ENCODE results near the gene CLEC20A.
A peak's percentile ranks its signal among the peaks of the same experiment; 100 is the strongest.

CLEC20A gene

GRCh38 chr1:178477373-178477772, 19.4 kb downstream of the CLEC20A start:
- no peak overlapping the region for H3K27ac ChIP-seq (ENCODE audit: low read depth, low read length)
- no peak overlapping the region for H3K4me2 ChIP-seq (ENCODE audit: low read length)
- no peaks in the 10 kb centered on the region for H3K79me2 ChIP-seq (ENCODE audit: control insufficient read depth, insufficient read depth, low read length)
- H3K9ac ChIP-seq (ENCODE audit: low read length) = no peak overlapping the region
- H2AK5ac ChIP-seq (ENCODE audit: low read length) = no peak overlapping the region
- H3K56ac ChIP-seq (ENCODE audit: low read length) = no peak overlapping the region
- no peak overlapping the region for H4K8ac ChIP-seq (ENCODE audit: low read depth, low read length)
- H3K23ac ChIP-seq (ENCODE audit: low read length) = no peak overlapping the region
- no peak overlapping the region for H4K5ac ChIP-seq (ENCODE audit: low read length)
- WGBS (ENCODE audit: extremely low coverage, insufficient coverage, low lambda C conversion rate) = no CpG with 5 or more reads among the region's 4 CpGs
- no peak overlapping the region for H3K4me3 ChIP-seq (ENCODE audit: low read length)
- H2BK15ac ChIP-seq (replicated peaks; ENCODE audit: low read depth) = no peak overlapping the region
- no peaks in the 10 kb centered on the region for H3K79me1 ChIP-seq (ENCODE audit: low read length)
- H3K4me1 ChIP-seq (ENCODE audit: control insufficient read depth, low read depth, low read length) = peaks cover 4% of the 10 kb centered on the region
- no peak overlapping the region for H3K4ac ChIP-seq (ENCODE audit: low read depth, low read length)
- H3K27me3 ChIP-seq (ENCODE audit: insufficient read depth, low read length, poor library complexity) = no peaks in the 10 kb centered on the region
- no peak overlapping the region for H2BK120ac ChIP-seq (ENCODE audit: low read depth, low read length)
- no peak overlapping the region for H3K18ac ChIP-seq (ENCODE audit: low read length)
- no peak overlapping the region for H2BK5ac ChIP-seq (ENCODE audit: low read length)
- DNase-seq = no peak
- H3K36me3 ChIP-seq (ENCODE audit: control insufficient read depth, insufficient read depth, low read length) = no peaks in the 10 kb centered on the region

GRCh38 chr1:178472531-178472930, 24.2 kb downstream of the CLEC20A start:
- H3K36me3 ChIP-seq (ENCODE audit: control insufficient read depth, insufficient read depth, low read length) = no peaks in the 10 kb centered on the region
- no peak for DNase-seq
- no peak overlapping the region for H3K4ac ChIP-seq (ENCODE audit: low read depth, low read length)
- H3K4me1 ChIP-seq (ENCODE audit: control insufficient read depth, low read depth, low read length) = peaks cover 4% of the 10 kb centered on the region
- H3K23ac ChIP-seq (ENCODE audit: low read length) = no peak overlapping the region
- no peak overlapping the region for H2AK5ac ChIP-seq (ENCODE audit: low read length)
- no peaks in the 10 kb centered on the region for H3K79me2 ChIP-seq (ENCODE audit: control insufficient read depth, insufficient read depth, low read length)
- H3K18ac ChIP-seq (ENCODE audit: low read length) = no peak overlapping the region
- H3K56ac ChIP-seq (ENCODE audit: low read length) = no peak overlapping the region
- H3K4me2 ChIP-seq (ENCODE audit: low read length) = no peak overlapping the region
- no peak overlapping the region for H2BK5ac ChIP-seq (ENCODE audit: low read length)
- no peak overlapping the region for H3K4me3 ChIP-seq (ENCODE audit: low read length)
- H2BK15ac ChIP-seq (replicated peaks; ENCODE audit: low read depth) = no peak overlapping the region
- H3K9ac ChIP-seq (ENCODE audit: low read length) = no peak overlapping the region
- no peaks in the 10 kb centered on the region for H3K79me1 ChIP-seq (ENCODE audit: low read length)
- H4K8ac ChIP-seq (ENCODE audit: low read depth, low read length) = no peak overlapping the region
- H2BK120ac ChIP-seq (ENCODE audit: low read depth, low read length) = no peak overlapping the region
- H4K5ac ChIP-seq (ENCODE audit: low read length) = no peak overlapping the region
- no peaks in the 10 kb centered on the region for H3K27me3 ChIP-seq (ENCODE audit: insufficient read depth, low read length, poor library complexity)
- no peak overlapping the region for H3K27ac ChIP-seq (ENCODE audit: low read depth, low read length)

- Histone ChIP-seq H4K5ac (ENCODE audit: low read length) (no peak overlapping the region), H3K56ac (ENCODE audit: low read length) (no peak overlapping the region), H2BK120ac (ENCODE audit: low read depth, low read length) (no peak overlapping the region), H2AK5ac (ENCODE audit: low read length) (no peak overlapping the region), H3K79me1 (ENCODE audit: low read length) (no peaks in the 10 kb centered on the region), H4K8ac (ENCODE audit: low read depth, low read length) (no peak overlapping the region), H3K27ac (ENCODE audit: low read depth, low read length) (no peak overlapping the region), H3K4me3 (ENCODE audit: low read length) (no peak overlapping the region), H3K36me3 (ENCODE audit: control insufficient read depth, insufficient read depth, low read length) (no peaks in the 10 kb centered on the region), H2BK5ac (ENCODE audit: low read length) (no peak overlapping the region), H3K4me2 (ENCODE audit: low read length) (no peak overlapping the region), H3K4me1 (ENCODE audit: control insufficient read depth, low read depth, low read length) (no peaks in the 10 kb centered on the region), H2BK15ac (replicated peaks; ENCODE audit: low read depth) (no peak overlapping the region), H3K4ac (ENCODE audit: low read depth, low read length) (no peak overlapping the region), H3K18ac (ENCODE audit: low read length) (no peak overlapping the region), H3K27me3 (ENCODE audit: insufficient read depth, low read length, poor library complexity) (no peaks in the 10 kb centered on the region), H3K9ac (ENCODE audit: low read length) (no peak overlapping the region), H3K23ac (ENCODE audit: low read length) (no peak overlapping the region), H3K79me2 (ENCODE audit: control insufficient read depth, insufficient read depth, low read length) (no peaks in the 10 kb centered on the region)
- peak; percentile 56 for DNase-seq
- WGBS (ENCODE audit: extremely low coverage, insufficient coverage, low lambda C conversion rate) = no CpG with 5 or more reads among the region's 5 CpGs
Observed at GRCh38 chr1:178470411-178470960, 26.3 kb downstream of the CLEC20A start.

GRCh38 chr1:178467837-178468236, 28.9 kb downstream of the CLEC20A start:
- H3K23ac ChIP-seq (ENCODE audit: low read length) = no peak overlapping the region
- no peaks in the 10 kb centered on the region for H3K36me3 ChIP-seq (ENCODE audit: control insufficient read depth, insufficient read depth, low read length)
- H3K56ac ChIP-seq (ENCODE audit: low read length) = no peak overlapping the region
- no peak overlapping the region for H2AK5ac ChIP-seq (ENCODE audit: low read length)
- H2BK15ac ChIP-seq (replicated peaks; ENCODE audit: low read depth) = no peak overlapping the region
- H3K18ac ChIP-seq (ENCODE audit: low read length) = no peak overlapping the region
- H3K9ac ChIP-seq (ENCODE audit: low read length) = no peak overlapping the region
- no peaks in the 10 kb centered on the region for H3K79me1 ChIP-seq (ENCODE audit: low read length)
- no peak overlapping the region for H2BK5ac ChIP-seq (ENCODE audit: low read length)
- H3K4ac ChIP-seq (ENCODE audit: low read depth, low read length) = no peak overlapping the region
- no peak overlapping the region for H4K5ac ChIP-seq (ENCODE audit: low read length)
- H2BK120ac ChIP-seq (ENCODE audit: low read depth, low read length) = no peak overlapping the region
- no peaks in the 10 kb centered on the region for H3K27me3 ChIP-seq (ENCODE audit: insufficient read depth, low read length, poor library complexity)
- H3K4me2 ChIP-seq (ENCODE audit: low read length) = no peak overlapping the region
- DNase-seq = no peak
- H3K79me2 ChIP-seq (ENCODE audit: control insufficient read depth, insufficient read depth, low read length) = no peaks in the 10 kb centered on the region
- no peak overlapping the region for H3K27ac ChIP-seq (ENCODE audit: low read depth, low read length)
- H4K8ac ChIP-seq (ENCODE audit: low read depth, low read length) = no peak overlapping the region
- H3K4me3 ChIP-seq (ENCODE audit: low read length) = no peak overlapping the region
- no peaks in the 10 kb centered on the region for H3K4me1 ChIP-seq (ENCODE audit: control insufficient read depth, low read depth, low read length)

GRCh38 chr1:178465011-178465410, 31.8 kb downstream of the CLEC20A start:
- Histone ChIP-seq H3K27me3 (ENCODE audit: insufficient read depth, low read length, poor library complexity) (no peaks in the 10 kb centered on the region), H3K4me1 (ENCODE audit: control insufficient read depth, low read depth, low read length) (no peaks in the 10 kb centered on the region), H3K36me3 (ENCODE audit: control insufficient read depth, insufficient read depth, low read length) (no peaks in the 10 kb centered on the region), H2AK5ac (ENCODE audit: low read length) (no peak overlapping the region), H3K9ac (ENCODE audit: low read length) (no peak overlapping the region), H3K79me1 (ENCODE audit: low read length) (no peaks in the 10 kb centered on the region), H3K79me2 (ENCODE audit: control insufficient read depth, insufficient read depth, low read length) (no peaks in the 10 kb centered on the region), H3K56ac (ENCODE audit: low read length) (no peak overlapping the region), H3K4me3 (ENCODE audit: low read length) (no peak overlapping the region), H3K18ac (ENCODE audit: low read length) (no peak overlapping the region), H3K27ac (ENCODE audit: low read depth, low read length) (no peak overlapping the region), H2BK120ac (ENCODE audit: low read depth, low read length) (no peak overlapping the region), H4K5ac (ENCODE audit: low read length) (no peak overlapping the region), H3K23ac (ENCODE audit: low read length) (no peak overlapping the region), H2BK15ac (replicated peaks; ENCODE audit: low read depth) (no peak overlapping the region), H3K4ac (ENCODE audit: low read depth, low read length) (no peak overlapping the region), H2BK5ac (ENCODE audit: low read length) (no peak overlapping the region), H4K8ac (ENCODE audit: low read depth, low read length) (no peak overlapping the region), H3K4me2 (ENCODE audit: low read length) (no peak overlapping the region)
- no peak for DNase-seq

- Histone ChIP-seq H2BK5ac (ENCODE audit: low read length) (no peak overlapping the region), H2BK120ac (ENCODE audit: low read depth, low read length) (no peak overlapping the region), H3K4me3 (ENCODE audit: low read length) (no peak overlapping the region), H3K79me2 (ENCODE audit: control insufficient read depth, insufficient read depth, low read length) (no peaks in the 10 kb centered on the region), H3K36me3 (ENCODE audit: control insufficient read depth, insufficient read depth, low read length) (no peaks in the 10 kb centered on the region), H2AK5ac (ENCODE audit: low read length) (no peak overlapping the region), H4K5ac (ENCODE audit: low read length) (no peak overlapping the region), H3K4me1 (ENCODE audit: control insufficient read depth, low read depth, low read length) (no peaks in the 10 kb centered on the region), H3K4me2 (ENCODE audit: low read length) (no peak overlapping the region), H3K23ac (ENCODE audit: low read length) (no peak overlapping the region), H3K79me1 (ENCODE audit: low read length) (no peaks in the 10 kb centered on the region), H3K27me3 (ENCODE audit: insufficient read depth, low read length, poor library complexity) (no peaks in the 10 kb centered on the region), H2BK15ac (replicated peaks; ENCODE audit: low read depth) (no peak overlapping the region), H3K18ac (ENCODE audit: low read length) (no peak overlapping the region), H3K56ac (ENCODE audit: low read length) (no peak overlapping the region), H4K8ac (ENCODE audit: low read depth, low read length) (no peak overlapping the region), H3K27ac (ENCODE audit: low read depth, low read length) (no peak overlapping the region), H3K9ac (ENCODE audit: low read length) (no peak overlapping the region), H3K4ac (ENCODE audit: low read depth, low read length) (no peak overlapping the region)
- DNase-seq = no peak
Observed at GRCh38 chr1:178464566-178464965, 32.2 kb downstream of the CLEC20A start.
